Endothelial cell of umbilical vein (primary cell): ENCODE data around the gene PRUNE2. TPM values are rescaled to one million over a fixed set of nuclear protein-coding genes. Genes with fewer than 3 reads are reported as not detected.

ENCODE experiments used
- BruUV-seq: library from RNA; stranded (reverse); fragments of 400-500 nt; replicated peaks from 2 replicates; lab custom pipeline; 2021; lab: Mats Ljungman, UMichigan
- CTCF ChIA-PET: fragments of 300-600, 350-600 bp; sonication (Branson Sonifier 250); formaldehyde crosslinking; loops from one replicate; lab custom pipeline; 2021; ENCODE audit warnings: antibody characterized with exemption, inconsistent platforms; lab: Charles Lee
- POLR2A ChIA-PET: fragments of 300-600, 350-600 bp; sonication (Branson Sonifier 250); formaldehyde crosslinking; loops from one replicate; lab custom pipeline; 2021; ENCODE audit warnings: antibody characterized with exemption, inconsistent platforms; lab: Charles Lee
- DNase-seq: peaks from one replicate; pipeline ENCODE4 v3.0.0-alpha.2; 2011; ENCODE audit warnings: low read depth, low spot score
- FAIRE-seq: peaks from 2 replicates; lab custom pipeline; 2011; peaks lifted over from hg19 to GRCh38; lab: Jason Lieb, UNC
- H2AFZ ChIP-seq: 2 replicates; pipeline ENCODE4 v1.6.0; 2012; ENCODE audit warnings: low read depth, low read length, control low read depth, inconsistent platforms
- H3K27ac ChIP-seq: 2 replicates; pipeline ENCODE4 v1.5.1; 2011; ENCODE audit warnings: low read depth, mild to moderate bottlenecking, control low read depth, low read length, moderate library complexity; ENCODE audit not compliant: insufficient read depth
- H3K27me3 ChIP-seq, 2 experiments: 2 replicates each; pipeline versions ENCODE4 v1.6.0 to v1.6.1; 2011; ENCODE audit warnings: low read length in 2 of 2, mixed read lengths in 1 of 2; ENCODE audit not compliant: control insufficient read depth in 2 of 2, insufficient read depth in 2 of 2
- H3K36me3 ChIP-seq, 2 experiments: 2 replicates in 1 of 2; 3 replicates in 1 of 2; pipeline ENCODE4 v1.5.1; 2011; ENCODE audit warnings: low read length in 2 of 2, mild to moderate bottlenecking in 1 of 2, moderate library complexity in 1 of 2; ENCODE audit not compliant: control insufficient read depth in 2 of 2, insufficient read depth in 2 of 2; ENCODE audit errors: extremely low read depth in 1 of 2
- H3K4me1 ChIP-seq: 3 replicates; pipeline ENCODE4 v1.5.1; 2011; ENCODE audit warnings: mild to moderate bottlenecking, low read length; ENCODE audit not compliant: control insufficient read depth, insufficient read depth; ENCODE audit errors: extremely low read depth
- H3K4me2 ChIP-seq: 2 replicates; pipeline ENCODE4 v1.6.1; 2011; ENCODE audit warnings: low read length, control low read depth, mixed read lengths; ENCODE audit not compliant: insufficient read depth
- H3K4me3 ChIP-seq, 3 experiments: fragments of 200-600 bp in 1 of 3; sonication (generic), shearing (Covaris generic) in 1 of 3; replicated peaks in 1 of 3; 2 replicates each; pipeline ENCODE4 v1.5.1; 2011 to 2016; ENCODE audit warnings: control low read depth in 3 of 3, low read length in 3 of 3, mild to moderate bottlenecking in 2 of 3, inconsistent platforms in 1 of 3, low read depth in 1 of 3, moderate library complexity in 1 of 3; ENCODE audit not compliant: insufficient read depth in 1 of 3
- H3K79me2 ChIP-seq: 2 replicates; pipeline ENCODE4 v1.6.0; 2012; ENCODE audit warnings: low read length, inconsistent platforms; ENCODE audit not compliant: control insufficient read depth, insufficient read depth
- H3K9ac ChIP-seq: replicated peaks from 2 replicates; pipeline ENCODE3; 2011; ENCODE audit warnings: low read length, control low read depth; ENCODE audit not compliant: insufficient read depth; ENCODE audit errors: extremely low read depth
- H3K9me1 ChIP-seq: replicated peaks from 3 replicates; pipeline ENCODE4 v1.6.0; 2011; ENCODE audit warnings: mild to moderate bottlenecking, low read length; ENCODE audit not compliant: control insufficient read depth, insufficient read depth; ENCODE audit errors: extremely low read depth
- H3K9me3 ChIP-seq: replicated peaks from 2 replicates; pipeline ENCODE4 v1.5.1; 2012; ENCODE audit warnings: low read length, inconsistent platforms; ENCODE audit not compliant: control insufficient read depth, insufficient read depth
- H4K20me1 ChIP-seq: replicated peaks from 2 replicates; pipeline ENCODE3; 2011; ENCODE audit warnings: mild to moderate bottlenecking, low read length; ENCODE audit not compliant: control insufficient read depth, insufficient read depth; ENCODE audit errors: extremely low read depth
- EZH2 ChIP-seq: IDR thresholded peaks from 2 replicates; pipeline ENCODE4 v1.6.1; 2012; ENCODE audit warnings: borderline replicate concordance, low read depth, mild to moderate bottlenecking, moderate library complexity, low read length, inconsistent platforms; ENCODE audit not compliant: severe bottlenecking
- FOS ChIP-seq: IDR thresholded peaks from 2 replicates; pipeline ENCODE4 v1.6.1; 2011; ENCODE audit warnings: mild to moderate bottlenecking, low read length, moderate library complexity, borderline replicate concordance; ENCODE audit not compliant: insufficient read depth
- GATA2 ChIP-seq: IDR thresholded peaks from 2 replicates; pipeline ENCODE4 v1.7.0; 2011; ENCODE audit warnings: low read depth, mild to moderate bottlenecking, moderate library complexity, mixed read lengths, low read length; ENCODE audit not compliant: insufficient read length, insufficient read depth
- JUN ChIP-seq: IDR thresholded peaks from 2 replicates; pipeline ENCODE4 v1.6.1; 2011; ENCODE audit warnings: borderline replicate concordance, low read depth; ENCODE audit not compliant: insufficient read length, insufficient read depth
- MYC ChIP-seq: IDR thresholded peaks from one replicate; pipeline ENCODE4 v1.6.1; 2011; ENCODE audit warnings: mild to moderate bottlenecking, low read depth, low read length
- POLR2A ChIP-seq: IDR thresholded peaks from 2 replicates; pipeline ENCODE4 v1.6.1; 2012; ENCODE audit warnings: low read depth, mild to moderate bottlenecking, control low read depth, low read length
- POLR2AphosphoS5 ChIP-seq: IDR thresholded peaks from 2 replicates; pipeline ENCODE4 v1.6.1; 2012; ENCODE audit warnings: low read depth, mild to moderate bottlenecking, control low read depth, low read length, moderate library complexity; ENCODE audit not compliant: insufficient read depth
- dilution Hi-C: fragments of 300-500 bp; cut with MboI; formaldehyde crosslinking; loops from one replicate; pipeline ENCODE4 v1.15.0; 2019; ENCODE audit warnings: low sequenced_read_pairs; ENCODE audit not compliant: extremely low pct_ligation_motif_present
- intact Hi-C: fragments of 100-400 bp; cut with micrococcal nuclease; formaldehyde crosslinking; loops from one replicate; pipeline ENCODE4 v1.10.0; 2022
- polyA plus RNA-seq, 4 experiments: library from polyadenylated mRNA; depleted of rRNA in 3 of 4; stranded (reverse) in 3 of 4; unstranded in 1 of 4; fragments of >200 nt; gene quantifications; 2 replicates each; pipeline versions ENCODE4 v1.2.1 to v1.2.3, GENCODE V29; 2011 to 2012; ENCODE audit warnings: missing spikeins in 1 of 4
- total RNA-seq: library from RNA; stranded (reverse); gene quantifications from 2 replicates; pipeline ENCODE4 v1.2.3, GENCODE V29; 2021
- TF ChIP-seq, protein P1 (sequence below), 2 donors: IDR thresholded peaks; 1 replicate in 1 of 2; 2 replicates in 1 of 2; pipeline ENCODE4 v1.5.1; 2011; ENCODE audit warnings: low read length in 2 of 2, mild to moderate bottlenecking in 2 of 2, moderate library complexity in 2 of 2, control low read depth in 1 of 2, inconsistent platforms in 1 of 2, low read depth in 1 of 2; ENCODE audit not compliant: insufficient read depth in 1 of 2; ENCODE audit errors: extremely low read depth in 1 of 2
- TF ChIP-seq, protein P2 (sequence below): IDR thresholded peaks from 2 replicates; pipeline ENCODE4 v1.6.1; 2011; ENCODE audit not compliant: insufficient read depth, insufficient read length

The PRUNE2 gene
- total and polyA plus RNA-seq, 2 donors (not counting 3 experiments of a cell fraction or from before 2014, with no cell fraction given) = 15.8 to 21.7 TPM

DNA sequence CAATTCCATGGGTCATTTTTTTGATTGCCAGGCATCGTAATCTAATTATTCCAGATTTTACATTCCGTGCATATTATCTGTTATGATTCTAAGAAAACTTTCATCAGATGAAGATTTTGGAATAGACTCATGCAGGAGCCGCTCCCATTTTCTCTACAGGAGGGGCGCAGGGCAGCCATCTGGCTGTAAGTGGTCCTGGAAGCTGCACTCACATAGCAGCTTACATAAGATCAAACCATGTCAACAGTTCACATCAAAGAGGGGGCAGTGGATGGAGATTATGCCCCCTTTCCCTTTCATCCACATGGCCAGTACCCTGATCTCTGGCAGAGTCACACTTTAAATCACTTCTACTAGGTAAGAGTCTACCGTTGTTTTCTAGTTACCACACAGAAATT, 214.9 kb downstream of the PRUNE2 start:
- no peak overlapping the region for H3K9ac ChIP-seq
- DNase-seq (no peak), FAIRE-seq (no peak)
- CTCF ChIA-PET = interaction anchor here (1.2 to 1.7 kb wide), 5 partner anchors 10 to 231 kb away, joined by 4 to 6 read pairs (median 5); no protein-coding TSS in a partner anchor
- H3K4me3 ChIP-seq = no peak overlapping the region
- H2AFZ ChIP-seq = no peak overlapping the region
- no peaks in the 10 kb centered on the region for H3K79me2 ChIP-seq
- dilution Hi-C loops = no loop called here
- H3K9me3 ChIP-seq = no peaks in the 10 kb centered on the region
- TF ChIP-seq, protein P1, sequence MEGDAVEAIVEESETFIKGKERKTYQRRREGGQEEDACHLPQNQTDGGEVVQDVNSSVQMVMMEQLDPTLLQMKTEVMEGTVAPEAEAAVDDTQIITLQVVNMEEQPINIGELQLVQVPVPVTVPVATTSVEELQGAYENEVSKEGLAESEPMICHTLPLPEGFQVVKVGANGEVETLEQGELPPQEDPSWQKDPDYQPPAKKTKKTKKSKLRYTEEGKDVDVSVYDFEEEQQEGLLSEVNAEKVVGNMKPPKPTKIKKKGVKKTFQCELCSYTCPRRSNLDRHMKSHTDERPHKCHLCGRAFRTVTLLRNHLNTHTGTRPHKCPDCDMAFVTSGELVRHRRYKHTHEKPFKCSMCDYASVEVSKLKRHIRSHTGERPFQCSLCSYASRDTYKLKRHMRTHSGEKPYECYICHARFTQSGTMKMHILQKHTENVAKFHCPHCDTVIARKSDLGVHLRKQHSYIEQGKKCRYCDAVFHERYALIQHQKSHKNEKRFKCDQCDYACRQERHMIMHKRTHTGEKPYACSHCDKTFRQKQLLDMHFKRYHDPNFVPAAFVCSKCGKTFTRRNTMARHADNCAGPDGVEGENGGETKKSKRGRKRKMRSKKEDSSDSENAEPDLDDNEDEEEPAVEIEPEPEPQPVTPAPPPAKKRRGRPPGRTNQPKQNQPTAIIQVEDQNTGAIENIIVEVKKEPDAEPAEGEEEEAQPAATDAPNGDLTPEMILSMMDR (IDR thresholded peaks at IDR 0.05; ENCODE audit: extremely low read depth in 1 of 2, insufficient read depth in 1 of 2, low read depth in 1 of 2, low read length in 2 of 2) = no peak
- TF ChIP-seq JUN = no peak
- TF ChIP-seq GATA2 = no peak
- TF ChIP-seq POLR2A = no peak
- TF ChIP-seq POLR2AphosphoS5 = no peak
- no peak for TF ChIP-seq EZH2
- no peak for TF ChIP-seq FOS
- TF ChIP-seq, protein P2, sequence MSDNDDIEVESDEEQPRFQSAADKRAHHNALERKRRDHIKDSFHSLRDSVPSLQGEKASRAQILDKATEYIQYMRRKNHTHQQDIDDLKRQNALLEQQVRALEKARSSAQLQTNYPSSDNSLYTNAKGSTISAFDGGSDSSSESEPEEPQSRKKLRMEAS = no peak
- no peak for TF ChIP-seq MYC
- BruUV-seq = no TSS peak
- intact Hi-C loops = no loop called here
- H3K4me1 ChIP-seq = peaks cover 41% of the 10 kb centered on the region
- POLR2A ChIA-PET = no interaction called here
- H3K4me2 ChIP-seq = peak overlapping the region; percentile 91
- no peaks in the 10 kb centered on the region for H3K36me3 ChIP-seq
- no peak overlapping the region for H3K27ac ChIP-seq
- no peaks in the 10 kb centered on the region for H3K27me3 ChIP-seq
- no peaks in the 10 kb centered on the region for H3K9me1 ChIP-seq
- H4K20me1 ChIP-seq = no peaks in the 10 kb centered on the region
